Measurements from ENCODE around the gene CRKL.
"Not testable (repeated sequence)": the region's sequence is repeated elsewhere in the genome, so short reads cannot be mapped to it uniquely, and the experiment has no call there.

CRKL gene

GRCh38 chr22:20903093-20903492 is 14.1 kb upstream of the CRKL start:
- DNase-seq: no peak

GRCh38 chr22:20904008-20904979 is 12.9 kb upstream of the CRKL start:
- peak; percentile 14 for DNase-seq

GRCh38 chr22:20904980-20905355 is 12.2 kb upstream of the CRKL start:
- DNase-seq: no peak

- DNase-seq: no peak
Measured at GRCh38 chr22:20905415-20906386, 11.5 kb upstream of the CRKL start.

GRCh38 chr22:20906387-20906767 is 10.8 kb upstream of the CRKL start:
- DNase-seq: no peak

GRCh38 chr22:20908717-20909116 is 8.5 kb upstream of the CRKL start:
- DNase-seq: not testable (repeated sequence)

GRCh38 chr22:20909543-20910303 is 7.5 kb upstream of the CRKL start:
- DNase-seq: no peak

GRCh38 chr22:20912494-20912893 is 4.7 kb upstream of the CRKL start:
- DNase-seq: no peak

- no peak for DNase-seq
Measured at GRCh38 chr22:20918663-20919218, 1.5 kb downstream of the CRKL start.

- DNase-seq: no peak
Measured at GRCh38 chr22:20919718-20920117, 2.5 kb downstream of the CRKL start.

GRCh38 chr22:20920881-20921203 is 3.6 kb downstream of the CRKL start:
- no peak for DNase-seq

- DNase-seq: no peak
Measured at GRCh38 chr22:20922141-20922751, 5.0 kb downstream of the CRKL start.

GRCh38 chr22:20926243-20926642 is 9.0 kb downstream of the CRKL start:
- DNase-seq: no peak

GRCh38 chr22:20927940-20928572 is 10.8 kb downstream of the CRKL start:
- no peak for DNase-seq

GRCh38 chr22:20928573-20928967 is 11.4 kb downstream of the CRKL start:
- DNase-seq: no peak

- DNase-seq: no peak
Measured at GRCh38 chr22:20930004-20930403, 12.8 kb downstream of the CRKL start.

GRCh38 chr22:20930435-20930834 is 13.2 kb downstream of the CRKL start:
- not testable (repeated sequence) for DNase-seq

- DNase-seq: no peak
Measured at GRCh38 chr22:20931126-20931654, 14.0 kb downstream of the CRKL start.

- no peak for DNase-seq
Measured at GRCh38 chr22:20933910-20934309, 16.7 kb downstream of the CRKL start.

GRCh38 chr22:20935049-20935448 is 17.8 kb downstream of the CRKL start:
- DNase-seq: not testable (repeated sequence)

Measured in GOT3 (cell line).